GM19438 (cell line): ENCODE data around the gene ABCA7.

Source experiments
- ATAC-seq: cut with Tn5 transposase; IDR thresholded peaks from one replicate; pipeline ENCODE4 v1.9.1; 2021; ENCODE audit warnings: low read depth; ENCODE audit not compliant: unreplicated experiment

ABCA7 gene

DNA sequence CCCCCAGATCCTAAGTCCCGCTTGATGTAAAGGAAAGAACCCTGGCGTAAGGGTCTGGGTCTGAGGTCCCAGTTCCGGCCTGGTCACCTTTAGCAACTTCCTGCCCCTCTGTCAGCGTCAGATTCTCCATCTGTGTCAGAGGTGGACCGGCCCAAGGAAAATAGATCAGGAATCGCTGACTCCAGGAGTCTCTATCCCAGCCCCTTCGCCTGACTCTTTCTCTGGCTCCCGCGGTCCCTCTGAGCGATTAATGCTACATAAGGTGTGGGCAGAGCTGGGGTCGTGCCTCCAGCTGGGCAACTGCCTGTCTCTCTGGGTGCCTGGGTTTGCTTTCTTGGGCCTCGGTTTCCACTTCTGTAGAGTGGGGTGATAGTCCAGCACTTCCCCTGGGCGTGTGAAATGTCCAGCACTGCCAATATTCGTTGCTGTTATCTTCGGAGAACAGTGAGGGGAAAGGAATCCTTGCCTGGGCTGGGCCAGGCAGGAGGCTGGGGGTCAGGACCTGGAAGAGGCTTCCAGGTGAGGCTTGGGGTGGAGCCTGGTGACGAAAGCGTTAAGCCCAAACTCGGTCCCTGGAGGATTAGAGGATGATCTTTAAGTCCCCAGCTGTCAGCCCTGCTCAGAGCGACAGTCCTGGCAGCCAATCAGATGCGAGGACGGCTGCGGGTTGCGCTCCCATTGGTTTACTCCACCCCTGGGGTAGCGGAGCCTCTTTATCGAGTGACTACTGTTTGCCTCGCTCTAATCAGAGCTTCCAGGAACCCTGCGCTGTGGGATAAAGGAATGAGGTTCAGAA, 767 bp downstream of the ABCA7 start:
- ATAC-seq, result peak; percentile 34

GRCh38 chr19:1041272-1041834, 1.4 kb downstream of the ABCA7 start:
- no peak for ATAC-seq

DNA sequence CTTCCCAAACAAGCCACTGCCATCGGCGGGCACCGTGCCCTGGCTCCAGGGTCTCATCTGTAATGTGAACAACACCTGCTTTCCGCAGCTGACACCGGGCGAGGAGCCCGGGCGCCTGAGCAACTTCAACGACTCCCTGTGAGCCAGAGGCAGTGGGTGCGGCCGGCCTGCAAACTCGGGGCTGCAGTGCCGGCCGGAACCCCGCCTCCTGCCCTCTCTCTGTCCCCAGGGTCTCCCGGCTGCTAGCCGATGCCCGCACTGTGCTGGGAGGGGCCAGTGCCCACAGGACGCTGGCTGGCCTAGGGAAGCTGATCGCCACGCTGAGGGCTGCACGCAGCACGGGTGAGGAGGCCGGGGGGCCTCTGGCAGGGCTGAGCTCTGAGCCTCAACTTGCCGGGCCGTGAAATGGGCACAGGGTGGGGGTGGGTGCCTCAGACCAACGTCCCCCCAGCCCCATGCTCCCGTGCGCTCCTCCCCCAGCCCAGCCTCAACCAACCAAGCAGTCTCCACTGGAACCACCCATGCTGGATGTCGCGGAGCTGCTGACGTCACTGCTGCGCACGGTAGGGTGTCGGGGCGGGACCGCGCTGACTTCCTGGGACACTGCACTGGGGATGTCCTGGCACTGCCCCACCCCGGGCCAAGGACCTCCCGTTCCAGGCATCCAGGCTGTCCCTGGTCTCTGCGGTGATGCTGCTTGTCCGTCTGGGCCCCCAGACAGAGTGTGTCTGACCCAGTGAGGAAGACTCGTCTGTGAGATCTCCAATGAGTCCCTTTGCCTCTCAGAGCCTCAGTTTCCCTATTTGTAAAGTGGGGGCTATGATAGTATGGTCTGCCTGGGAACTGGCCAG, 2.2 kb downstream of the ABCA7 start:
- ATAC-seq, result no peak

GRCh38 chr19:1042689-1043511, 3.0 kb downstream of the ABCA7 start:
- no peak for ATAC-seq

- ATAC-seq, result no peak
Measured at GRCh38 chr19:1045247-1045603, 5.3 kb downstream of the ABCA7 start.

- ATAC-seq, result no peak
Measured at GRCh38 chr19:1046117-1046626, 6.3 kb downstream of the ABCA7 start.

- ATAC-seq, result no peak
Measured at GRCh38 chr19:1046836-1047695, 7.2 kb downstream of the ABCA7 start.

GRCh38 chr19:1047696-1048147, 7.8 kb downstream of the ABCA7 start:
- no peak for ATAC-seq

DNA sequence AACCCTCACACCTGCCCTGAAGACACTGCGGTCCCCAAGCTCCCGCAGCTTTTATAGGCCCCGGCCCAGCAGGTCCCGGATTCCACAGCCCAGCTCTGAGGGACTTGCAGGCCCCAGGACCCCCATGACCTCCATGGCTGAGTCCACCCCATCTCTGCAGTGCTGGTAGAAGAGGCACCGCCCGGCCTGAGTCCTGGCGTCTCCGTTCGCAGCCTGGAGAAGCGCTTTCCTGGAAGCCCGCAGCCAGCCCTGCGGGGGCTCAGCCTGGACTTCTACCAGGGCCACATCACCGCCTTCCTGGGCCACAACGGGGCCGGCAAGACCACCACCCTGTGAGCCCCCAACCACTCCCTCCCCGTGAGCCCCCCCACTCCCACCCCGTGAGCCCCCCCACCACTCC, 9.2 kb downstream of the ABCA7 start:
- no peak for ATAC-seq

- no peak for ATAC-seq
Measured at GRCh38 chr19:1049800-1050199, 9.9 kb downstream of the ABCA7 start.

GRCh38 chr19:1050989-1051788, 11.3 kb downstream of the ABCA7 start:
- ATAC-seq, result no peak

DNA sequence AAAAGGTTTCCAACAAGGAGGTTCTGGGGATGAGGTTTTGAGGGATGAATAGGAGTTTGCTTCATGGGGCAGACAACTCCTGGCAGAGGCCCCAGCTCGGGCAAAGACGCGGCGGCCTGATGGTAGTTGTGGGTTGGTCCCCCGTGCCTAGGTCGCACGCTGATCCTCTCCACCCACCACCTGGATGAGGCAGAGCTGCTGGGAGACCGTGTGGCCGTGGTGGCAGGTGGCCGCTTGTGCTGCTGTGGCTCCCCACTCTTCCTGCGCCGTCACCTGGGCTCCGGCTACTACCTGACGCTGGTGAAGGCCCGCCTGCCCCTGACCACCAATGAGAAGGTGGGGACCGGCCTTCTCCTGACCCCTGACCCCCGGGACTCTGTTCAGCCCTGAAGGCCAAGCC, 11.9 kb downstream of the ABCA7 start:
- no peak for ATAC-seq

DNA sequence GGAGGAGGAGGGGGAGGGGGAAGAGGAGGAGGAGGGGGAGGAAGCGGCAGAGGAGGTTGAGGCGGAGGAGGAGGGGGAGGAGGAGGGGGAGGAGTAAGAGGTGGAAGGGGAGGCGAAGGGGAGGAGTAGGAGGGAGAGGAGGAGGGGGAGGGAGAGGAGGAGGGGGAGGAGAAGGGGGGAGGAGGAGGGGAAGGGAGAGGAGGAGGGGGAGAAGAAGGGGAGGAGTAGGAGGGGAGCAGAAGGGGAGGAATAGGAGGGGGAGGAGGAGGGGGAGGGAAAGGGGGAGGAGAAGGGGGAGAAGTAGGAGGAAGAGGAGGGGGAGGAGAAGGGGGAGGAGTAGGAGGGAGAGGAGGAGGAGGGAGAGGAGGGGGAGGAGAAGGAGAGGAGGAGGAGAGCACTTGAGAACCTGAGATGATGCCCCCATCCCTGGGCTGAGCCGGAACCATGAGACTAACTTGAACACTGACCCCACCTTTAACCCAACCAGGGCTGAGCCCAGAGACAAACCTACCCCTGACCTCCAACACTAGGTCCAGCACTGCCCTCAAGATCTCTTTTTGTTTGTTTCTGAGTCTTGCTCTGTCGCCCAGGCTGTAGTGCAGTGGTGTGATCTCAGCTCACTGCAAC, 12.6 kb downstream of the ABCA7 start:
- ATAC-seq, result no peak

GRCh38 chr19:1053176-1054101, 13.5 kb downstream of the ABCA7 start:
- ATAC-seq, result no peak

DNA sequence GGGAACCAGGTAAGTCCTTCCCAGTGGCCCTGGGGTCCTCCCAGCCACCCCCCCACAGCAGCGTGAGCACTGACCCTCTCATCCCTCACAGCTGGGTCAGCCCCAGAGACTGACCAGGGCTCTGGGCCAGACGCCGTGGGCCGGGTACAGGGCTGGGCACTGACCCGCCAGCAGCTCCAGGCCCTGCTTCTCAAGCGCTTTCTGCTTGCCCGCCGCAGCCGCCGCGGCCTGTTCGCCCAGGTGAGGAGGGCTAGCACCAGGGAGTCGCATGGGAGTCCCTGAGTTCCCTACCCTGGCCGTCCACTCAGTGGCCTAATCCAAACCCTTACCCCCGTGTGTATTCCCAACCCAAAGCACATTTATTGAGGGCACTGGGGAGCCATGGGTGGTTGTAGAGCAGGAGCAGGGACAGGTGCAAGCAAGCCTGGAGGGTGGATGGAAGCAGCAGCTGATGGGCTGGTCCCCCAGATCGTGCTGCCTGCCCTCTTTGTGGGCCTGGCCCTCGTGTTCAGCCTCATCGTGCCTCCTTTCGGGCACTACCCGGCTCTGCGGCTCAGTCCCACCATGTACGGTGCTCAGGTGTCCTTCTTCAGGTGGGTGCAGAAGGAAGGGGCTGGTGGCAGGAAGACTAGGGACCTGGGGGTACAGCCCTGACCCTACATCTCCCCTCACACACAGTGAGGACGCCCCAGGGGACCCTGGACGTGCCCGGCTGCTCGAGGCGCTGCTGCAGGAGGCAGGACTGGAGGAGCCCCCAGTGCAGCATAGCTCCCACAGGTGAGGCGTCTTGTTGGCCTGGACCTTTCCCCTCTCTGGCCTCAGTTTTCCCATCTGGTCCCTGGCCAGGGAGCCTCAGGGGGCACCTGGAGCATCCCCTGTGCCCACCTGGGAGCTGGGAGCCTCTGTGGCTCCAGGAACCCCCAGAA, 14.5 kb downstream of the ABCA7 start:
- no peak for ATAC-seq

DNA sequence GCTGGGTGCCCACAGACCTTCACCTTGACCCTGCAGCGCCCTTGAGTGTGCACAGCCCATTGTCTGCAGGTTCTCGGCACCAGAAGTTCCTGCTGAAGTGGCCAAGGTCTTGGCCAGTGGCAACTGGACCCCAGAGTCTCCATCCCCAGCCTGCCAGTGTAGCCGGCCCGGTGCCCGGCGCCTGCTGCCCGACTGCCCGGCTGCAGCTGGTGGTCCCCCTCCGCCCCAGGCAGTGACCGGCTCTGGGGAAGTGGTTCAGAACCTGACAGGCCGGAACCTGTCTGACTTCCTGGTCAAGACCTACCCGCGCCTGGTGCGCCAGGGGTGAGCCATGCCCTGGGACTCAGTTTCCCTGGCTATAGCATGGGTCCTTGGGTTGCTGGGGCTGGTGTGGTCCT, 15.1 kb downstream of the ABCA7 start:
- ATAC-seq, result no peak
